ENCODE measurements around the gene ZFHX3. TPM values are rescaled to one million over a fixed set of nuclear protein-coding genes. Genes with fewer than 3 reads are reported as not detected.
A peak's percentile ranks its signal among the peaks of the same experiment; 100 is the strongest.

The ZFHX3 gene
- polyA plus RNA-seq, 1 experiment = 2.2 TPM

DNA sequence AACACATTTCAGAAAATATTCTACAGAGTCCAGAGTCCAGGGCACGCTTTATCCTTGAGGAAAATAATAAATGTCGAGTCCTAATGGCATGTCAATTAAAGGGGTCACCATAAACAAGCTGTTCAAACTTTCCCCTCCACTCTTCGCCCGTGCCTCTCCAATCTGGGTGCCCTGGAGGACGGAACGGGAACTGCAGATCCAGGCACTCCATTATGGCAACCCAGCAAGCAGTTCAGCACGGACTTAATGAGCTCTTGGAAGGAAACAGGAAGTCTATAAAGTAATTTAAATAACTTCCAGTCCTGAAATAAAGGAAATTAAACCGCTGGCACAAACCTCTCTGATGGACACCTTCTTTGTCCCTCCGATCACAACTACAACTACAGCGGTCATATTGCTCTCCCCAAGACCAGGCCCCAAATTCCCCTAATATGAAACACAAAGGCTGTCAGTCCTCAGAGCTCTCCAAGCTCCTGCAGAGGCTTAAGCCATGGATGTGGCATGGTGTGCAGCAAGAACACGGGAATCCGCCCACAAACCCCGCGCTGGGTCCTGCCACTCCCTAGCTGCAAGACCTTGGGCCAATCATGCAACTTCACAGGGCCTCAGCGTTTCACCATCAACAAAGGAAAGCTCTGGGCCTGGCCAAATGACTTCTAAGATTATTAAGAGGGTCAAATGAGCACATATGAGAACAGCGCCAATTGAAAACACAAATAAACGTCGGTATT, 52.6 kb downstream of the ZFHX3 start:
- POLR2A ChIA-PET = no interaction called here
- TF ChIP-seq CTCF (IDR thresholded peaks at IDR 0.05; ENCODE audit: insufficient read depth, low read depth, low read length) = peak; percentile 39; the same call in 1 of the 2 replicates
- H3K27me3 ChIP-seq (ENCODE audit: control insufficient read depth, insufficient read depth, low read length) = no peaks in the 10 kb centered on the region
- DNase-seq (ENCODE audit: low read depth) = no peak
- CTCF ChIA-PET = interaction anchor here (0.7 to 1.7 kb wide), 8 partner anchors 8 to 163 kb away, joined by 3 to 4 read pairs (median 4); no protein-coding TSS in a partner anchor
- H3K4me3 ChIP-seq (ENCODE audit: low read depth, low read length) = no peak overlapping the region
- no peaks in the 10 kb centered on the region; the same call in 1 of the 2 replicates for H3K36me3 ChIP-seq (ENCODE audit: control insufficient read depth, insufficient read depth, low read length)

DNA sequence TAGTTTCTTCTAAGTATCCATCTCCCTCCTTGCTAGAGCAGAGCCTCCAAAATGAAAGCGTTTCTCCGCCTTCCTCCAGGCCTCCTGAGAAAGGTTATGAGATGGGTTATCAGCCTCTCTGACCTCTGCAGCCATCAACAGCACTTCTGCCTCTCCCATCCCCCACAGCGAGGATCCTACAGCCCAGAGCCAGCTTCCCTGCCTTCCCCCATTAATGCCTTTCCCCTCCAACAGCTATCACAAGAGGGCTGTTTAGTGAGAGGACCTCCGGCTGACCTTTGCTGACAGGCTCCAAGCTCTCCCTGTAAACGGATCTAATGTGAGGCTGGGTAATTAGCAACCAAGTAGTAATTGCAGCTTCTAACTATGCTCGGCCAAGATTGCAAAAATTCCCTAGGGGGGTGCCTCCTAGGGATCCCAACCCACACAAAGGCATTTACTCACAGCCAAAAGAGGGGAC, 55.8 kb downstream of the ZFHX3 start:
- TF ChIP-seq CTCF (IDR thresholded peaks at IDR 0.05; ENCODE audit: insufficient read depth, low read depth, low read length) = no peak
- ChIA-PET POLR2A (no interaction called here), CTCF (no interaction called here)
- H3K27me3 ChIP-seq (ENCODE audit: control insufficient read depth, insufficient read depth, low read length) = no peaks in the 10 kb centered on the region
- no peak overlapping the region for H3K4me3 ChIP-seq (ENCODE audit: low read depth, low read length)
- no peaks in the 10 kb centered on the region; the same call in 1 of the 2 replicates for H3K36me3 ChIP-seq (ENCODE audit: control insufficient read depth, insufficient read depth, low read length)
- no peak for DNase-seq (ENCODE audit: low read depth)

GRCh38 chr16:72991644-72992043, 56.3 kb downstream of the ZFHX3 start:
- DNase-seq (ENCODE audit: low read depth) = no peak
- CTCF ChIA-PET = no interaction called here
- Histone ChIP-seq H3K36me3 (ENCODE audit: control insufficient read depth, insufficient read depth, low read length) (no peaks in the 10 kb centered on the region; the same call in 1 of the 2 replicates), H3K27me3 (ENCODE audit: control insufficient read depth, insufficient read depth, low read length) (no peaks in the 10 kb centered on the region), H3K4me3 (ENCODE audit: low read depth, low read length) (no peak overlapping the region)
- no peak for TF ChIP-seq CTCF (IDR thresholded peaks at IDR 0.05; ENCODE audit: insufficient read depth, low read depth, low read length)
- POLR2A ChIA-PET = no interaction called here

DNA sequence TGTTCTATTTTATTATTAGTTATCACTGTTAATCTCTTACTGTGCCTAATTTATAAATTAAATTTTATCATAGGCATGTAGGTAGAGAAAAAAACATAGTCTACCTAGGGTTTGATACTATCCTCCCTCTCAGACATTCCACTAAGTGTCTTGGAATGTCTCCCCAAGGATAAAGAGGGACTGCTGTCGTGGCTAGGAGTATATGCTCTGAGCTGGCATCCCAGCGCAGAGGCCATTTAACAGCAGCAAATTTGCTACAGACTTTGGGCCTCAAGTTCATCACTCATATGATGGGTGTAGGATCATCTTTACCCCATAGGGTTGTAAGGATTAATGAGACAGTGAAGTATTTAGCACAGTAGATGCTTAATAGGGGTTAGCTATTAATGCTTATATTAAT, 56.7 kb downstream of the ZFHX3 start:
- no peaks in the 10 kb centered on the region; the same call in 1 of the 2 replicates for H3K36me3 ChIP-seq (ENCODE audit: control insufficient read depth, insufficient read depth, low read length)
- POLR2A ChIA-PET = no interaction called here
- DNase-seq (ENCODE audit: low read depth) = no peak
- H3K27me3 ChIP-seq (ENCODE audit: control insufficient read depth, insufficient read depth, low read length) = no peaks in the 10 kb centered on the region
- no peak for TF ChIP-seq CTCF (IDR thresholded peaks at IDR 0.05; ENCODE audit: insufficient read depth, low read depth, low read length)
- CTCF ChIA-PET = no interaction called here
- H3K4me3 ChIP-seq (ENCODE audit: low read depth, low read length) = no peak overlapping the region

DNA sequence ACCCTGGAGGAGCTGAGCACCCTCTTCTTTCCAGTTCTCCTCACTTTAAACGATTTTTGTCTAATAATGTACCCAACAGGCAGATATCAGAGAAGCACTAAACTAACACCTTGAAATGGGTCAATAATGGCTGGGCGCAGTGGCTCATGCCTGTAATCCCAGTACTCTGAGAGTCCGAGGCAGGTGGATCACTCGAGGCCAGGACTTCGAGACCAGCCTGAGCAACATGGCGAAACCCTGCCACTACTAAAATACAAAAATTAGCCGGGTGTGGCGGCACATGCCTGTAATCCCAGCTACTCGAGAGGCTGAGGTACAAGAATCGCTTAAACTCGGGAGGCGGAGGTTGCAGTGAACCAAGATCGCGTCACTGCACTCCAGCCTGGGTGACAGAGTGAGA, 57.4 kb downstream of the ZFHX3 start:
- CTCF ChIA-PET = interaction anchor here (1.1 to 1.7 kb wide), 3 partner anchors 20 to 158 kb away, joined by 3 to 5 read pairs (median 4); no protein-coding TSS in a partner anchor
- POLR2A ChIA-PET = no interaction called here
- Histone ChIP-seq H3K4me3 (ENCODE audit: low read depth, low read length) (no peak overlapping the region; the same call in 1 of the 2 replicates), H3K36me3 (ENCODE audit: control insufficient read depth, insufficient read depth, low read length) (no peaks in the 10 kb centered on the region; the same call in 1 of the 2 replicates), H3K27me3 (ENCODE audit: control insufficient read depth, insufficient read depth, low read length) (no peaks in the 10 kb centered on the region)
- DNase-seq (ENCODE audit: low read depth) = no peak
- no peak for TF ChIP-seq CTCF (IDR thresholded peaks at IDR 0.05; ENCODE audit: insufficient read depth, low read depth, low read length)
